ENCODE data around the gene SLC9A9. TPM values are rescaled to one million over a fixed set of nuclear protein-coding genes. Genes with fewer than 3 reads are reported as not detected.
A peak's percentile ranks its signal among the peaks of the same experiment; 100 is the strongest.

SLC9A9 gene
- total RNA-seq, 1 experiment from 2014 or later = 2.2 TPM

DNA sequence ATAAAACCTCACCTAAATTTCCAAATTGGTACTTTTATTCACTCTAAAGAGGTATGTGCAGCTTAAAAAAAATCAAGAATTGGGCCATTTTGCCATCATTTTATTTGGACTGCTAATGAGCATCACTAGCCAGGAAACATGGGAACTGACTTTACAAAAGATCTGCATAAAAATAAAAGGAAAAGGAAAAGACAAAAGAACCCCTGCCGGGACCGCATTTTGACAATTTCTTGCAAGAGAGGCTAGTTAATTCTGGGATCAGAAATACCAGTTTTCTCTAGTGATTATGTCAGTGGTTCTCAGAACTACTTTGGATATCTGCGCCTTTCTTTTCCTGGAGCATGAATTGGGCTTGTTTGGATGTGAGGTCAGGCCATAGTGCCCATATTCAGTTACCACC lies 439.5 kb downstream of the SLC9A9 start:
- Histone ChIP-seq H3K4me1 (ENCODE audit: low read length) (peaks cover 53% of the 10 kb centered on the region), H3K9me2 (replicated peaks; ENCODE audit: insufficient read depth, low read length) (no peaks in the 10 kb centered on the region), H4K20me1 (ENCODE audit: insufficient read depth, low read depth, low read length) (no peaks in the 10 kb centered on the region), H3K79me2 (ENCODE audit: low read length) (no peaks in the 10 kb centered on the region), H3K9me3 (ENCODE audit: low read length) (no peaks in the 10 kb centered on the region), H3K27ac (ENCODE audit: low read length) (no peak overlapping the region), H3K4me2 (ENCODE audit: low read depth, low read length, poor library complexity, severe bottlenecking) (no peak overlapping the region), H3K27me3 (ENCODE audit: low read length) (no peaks in the 10 kb centered on the region), H3K9ac (ENCODE audit: low read length) (no peak overlapping the region), H2AFZ (ENCODE audit: low read length) (no peak overlapping the region), H3K4me3 (ENCODE audit: low read length) (no peak overlapping the region), H3K36me3 (ENCODE audit: insufficient read depth, low read length) (no peaks in the 10 kb centered on the region)
- DNase-seq = no peak

DNA sequence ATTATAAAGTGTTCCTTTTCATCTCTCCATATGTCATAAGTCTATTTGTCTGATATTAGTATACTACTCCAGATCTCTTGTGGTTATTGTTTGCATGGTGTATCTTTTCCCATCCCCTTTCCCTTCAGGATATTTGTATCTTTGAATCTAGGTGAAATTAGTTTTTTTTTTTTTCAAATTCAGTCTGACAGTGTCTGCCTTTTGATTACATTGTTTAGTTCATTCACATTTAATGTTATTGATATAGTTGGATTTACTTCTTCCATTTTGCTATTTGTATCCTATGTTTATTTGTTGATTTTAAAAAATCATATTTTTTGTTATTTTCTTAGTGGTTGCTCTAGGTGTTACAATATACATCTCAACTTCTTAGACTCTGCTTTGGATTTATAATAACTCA lies 445.7 kb downstream of the SLC9A9 start:
- Histone ChIP-seq H3K4me2 (ENCODE audit: low read depth, low read length, poor library complexity, severe bottlenecking) (no peak overlapping the region), H2AFZ (ENCODE audit: low read length) (no peak overlapping the region), H3K9me2 (replicated peaks; ENCODE audit: insufficient read depth, low read length) (no peaks in the 10 kb centered on the region), H3K9ac (ENCODE audit: low read length) (no peak overlapping the region), H3K9me3 (ENCODE audit: low read length) (no peaks in the 10 kb centered on the region), H3K79me2 (ENCODE audit: low read length) (no peaks in the 10 kb centered on the region), H4K20me1 (ENCODE audit: insufficient read depth, low read depth, low read length) (no peaks in the 10 kb centered on the region), H3K4me3 (ENCODE audit: low read length) (no peak overlapping the region), H3K27me3 (ENCODE audit: low read length) (no peaks in the 10 kb centered on the region), H3K36me3 (ENCODE audit: insufficient read depth, low read length) (no peaks in the 10 kb centered on the region), H3K27ac (ENCODE audit: low read length) (no peak overlapping the region), H3K4me1 (ENCODE audit: low read length) (peaks cover 29% of the 10 kb centered on the region)
- DNase-seq = no peak

DNA sequence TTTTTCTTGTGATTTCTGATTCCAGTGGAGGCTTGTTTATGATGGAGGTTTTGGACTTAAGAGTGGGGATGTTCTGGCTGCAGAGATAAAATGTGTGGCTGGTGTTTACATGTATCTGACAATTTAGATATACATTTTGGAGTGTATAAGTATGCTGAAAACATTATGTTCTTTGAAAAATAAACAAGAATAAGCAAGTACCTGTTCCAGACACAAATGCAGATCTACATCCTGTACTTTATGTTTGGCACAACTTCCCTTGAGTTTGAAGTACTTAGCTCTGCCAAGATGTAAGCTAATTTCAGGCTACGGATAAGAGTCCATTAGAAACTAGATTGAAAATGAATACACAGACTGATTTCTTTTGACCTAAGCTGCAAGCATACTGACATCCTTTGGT lies 451.5 kb downstream of the SLC9A9 start:
- no peaks in the 10 kb centered on the region for H3K9me3 ChIP-seq (ENCODE audit: low read length)
- no peak overlapping the region for H3K4me3 ChIP-seq (ENCODE audit: low read length)
- no peak for DNase-seq
- H3K9ac ChIP-seq (ENCODE audit: low read length) = no peak overlapping the region
- peak overlapping the region; percentile 8; the same call in 1 of the 2 replicates for H2AFZ ChIP-seq (ENCODE audit: low read length)
- H3K36me3 ChIP-seq (ENCODE audit: insufficient read depth, low read length) = no peaks in the 10 kb centered on the region
- no peak overlapping the region for H3K27ac ChIP-seq (ENCODE audit: low read length)
- peaks cover 12% of the 10 kb centered on the region for H3K4me1 ChIP-seq (ENCODE audit: low read length)
- no peaks in the 10 kb centered on the region for H4K20me1 ChIP-seq (ENCODE audit: insufficient read depth, low read depth, low read length)
- no peaks in the 10 kb centered on the region for H3K79me2 ChIP-seq (ENCODE audit: low read length)
- H3K27me3 ChIP-seq (ENCODE audit: low read length) = no peaks in the 10 kb centered on the region
- no peaks in the 10 kb centered on the region for H3K9me2 ChIP-seq (replicated peaks; ENCODE audit: insufficient read depth, low read length)
- no peak overlapping the region for H3K4me2 ChIP-seq (ENCODE audit: low read depth, low read length, poor library complexity, severe bottlenecking)

DNA sequence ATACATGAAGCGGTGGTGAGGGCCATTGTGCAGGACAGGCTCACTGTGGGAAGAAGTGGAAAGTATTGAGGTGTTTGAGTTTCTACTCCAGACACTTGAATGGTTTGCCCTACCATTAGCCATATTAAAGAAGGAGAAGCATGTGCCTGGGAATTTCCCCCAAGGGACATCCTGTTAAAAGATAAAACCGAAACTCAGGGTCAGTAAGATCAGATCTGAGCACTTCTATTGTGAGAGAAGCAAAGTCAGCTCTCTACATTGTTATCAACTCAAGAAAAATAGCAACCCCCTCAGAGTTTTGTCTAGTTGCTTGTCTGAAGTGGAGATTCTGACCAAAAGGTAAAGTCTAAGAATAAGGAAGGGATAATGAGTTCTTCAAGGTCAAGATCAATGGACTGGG lies 458.9 kb downstream of the SLC9A9 start:
- Histone ChIP-seq H2AFZ (ENCODE audit: low read length) (no peak overlapping the region), H3K79me2 (ENCODE audit: low read length) (no peaks in the 10 kb centered on the region), H3K27me3 (ENCODE audit: low read length) (0 out of 2 replicates have a peak, but pooled peaks cover 3% of the 10 kb centered on the region), H3K27ac (ENCODE audit: low read length) (no peak overlapping the region), H3K9me3 (ENCODE audit: low read length) (peaks cover 5% of the 10 kb centered on the region), H3K4me1 (ENCODE audit: low read length) (peaks cover 37% of the 10 kb centered on the region), H3K4me2 (ENCODE audit: low read depth, low read length, poor library complexity, severe bottlenecking) (no peak overlapping the region), H3K9ac (ENCODE audit: low read length) (no peak overlapping the region), H4K20me1 (ENCODE audit: insufficient read depth, low read depth, low read length) (no peaks in the 10 kb centered on the region), H3K4me3 (ENCODE audit: low read length) (no peak overlapping the region), H3K36me3 (ENCODE audit: insufficient read depth, low read length) (peaks cover 5% of the 10 kb centered on the region; the same call in 1 of the 2 replicates), H3K9me2 (replicated peaks; ENCODE audit: insufficient read depth, low read length) (no peaks in the 10 kb centered on the region)
- DNase-seq = no peak

DNA sequence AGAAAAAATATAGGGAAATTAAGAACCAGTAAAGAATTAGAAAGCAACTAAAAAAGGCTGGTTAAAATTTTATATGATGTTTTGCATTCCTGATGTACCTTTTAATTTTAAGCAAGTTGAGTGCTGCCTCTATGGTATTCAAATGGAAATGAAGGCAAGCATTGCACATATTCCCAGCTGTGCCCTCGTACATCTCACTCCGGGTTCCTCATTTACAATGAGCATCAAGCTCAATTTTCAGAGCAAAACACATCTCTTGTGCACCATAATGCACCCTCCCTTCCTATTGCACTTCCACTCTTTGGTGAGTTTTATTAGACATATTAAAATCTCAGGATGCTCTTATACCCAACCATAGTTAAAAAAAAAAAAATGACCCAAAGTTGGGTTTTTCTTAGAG lies 460.8 kb downstream of the SLC9A9 start:
- H3K4me1 ChIP-seq (ENCODE audit: low read length) = peaks cover 57% of the 10 kb centered on the region
- H2AFZ ChIP-seq (ENCODE audit: low read length) = no peak overlapping the region
- peaks cover 5% of the 10 kb centered on the region for H3K9me3 ChIP-seq (ENCODE audit: low read length)
- H3K4me3 ChIP-seq (ENCODE audit: low read length) = no peak overlapping the region
- peaks cover 5% of the 10 kb centered on the region; the same call in 1 of the 2 replicates for H3K36me3 ChIP-seq (ENCODE audit: insufficient read depth, low read length)
- H3K79me2 ChIP-seq (ENCODE audit: low read length) = no peaks in the 10 kb centered on the region
- no peaks in the 10 kb centered on the region for H3K9me2 ChIP-seq (replicated peaks; ENCODE audit: insufficient read depth, low read length)
- no peak overlapping the region for H3K9ac ChIP-seq (ENCODE audit: low read length)
- H4K20me1 ChIP-seq (ENCODE audit: insufficient read depth, low read depth, low read length) = no peaks in the 10 kb centered on the region
- H3K27ac ChIP-seq (ENCODE audit: low read length) = no peak overlapping the region
- H3K27me3 ChIP-seq (ENCODE audit: low read length) = 0 out of 2 replicates have a peak, but pooled peaks cover 3% of the 10 kb centered on the region
- DNase-seq = peak; percentile 53
- peak overlapping the region; percentile 7 for H3K4me2 ChIP-seq (ENCODE audit: low read depth, low read length, poor library complexity, severe bottlenecking)

DNA sequence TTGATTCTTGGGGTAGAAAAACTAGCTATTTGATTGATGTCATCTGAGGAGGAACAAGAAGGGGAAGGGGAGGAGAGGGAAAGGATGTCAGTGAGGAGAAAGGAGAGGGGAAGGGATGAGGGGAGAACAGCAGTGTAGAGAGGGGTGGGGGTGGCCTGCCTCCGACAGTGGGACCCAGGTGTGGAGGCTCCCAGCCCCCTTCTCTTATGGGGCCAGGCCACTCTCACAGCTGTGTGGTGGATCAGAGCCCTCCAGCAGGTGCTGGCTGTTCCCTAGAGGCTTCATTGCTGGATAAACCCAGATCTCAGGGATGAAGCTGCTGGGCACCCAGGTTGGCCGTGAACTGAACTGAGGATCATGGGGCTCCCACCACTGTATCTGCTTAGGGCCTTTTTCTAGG lies 464.2 kb downstream of the SLC9A9 start:
- Histone ChIP-seq H3K36me3 (ENCODE audit: insufficient read depth, low read length) (no peaks in the 10 kb centered on the region; the same call in 1 of the 2 replicates), H3K4me2 (ENCODE audit: low read depth, low read length, poor library complexity, severe bottlenecking) (peak overlapping the region; percentile 59), H3K27ac (ENCODE audit: low read length) (peak overlapping the region; percentile 86), H3K4me1 (ENCODE audit: low read length) (peaks cover 72% of the 10 kb centered on the region), H3K9ac (ENCODE audit: low read length) (peak overlapping the region; percentile 44), H3K27me3 (ENCODE audit: low read length) (no peaks in the 10 kb centered on the region), H3K79me2 (ENCODE audit: low read length) (no peaks in the 10 kb centered on the region), H3K4me3 (ENCODE audit: low read length) (peak overlapping the region; percentile 10; the same call in 1 of the 2 replicates), H3K9me3 (ENCODE audit: low read length) (no peaks in the 10 kb centered on the region), H3K9me2 (replicated peaks; ENCODE audit: insufficient read depth, low read length) (no peaks in the 10 kb centered on the region), H4K20me1 (ENCODE audit: insufficient read depth, low read depth, low read length) (no peaks in the 10 kb centered on the region), H2AFZ (ENCODE audit: low read length) (peak overlapping the region; percentile 4; the same call in 1 of the 2 replicates)
- no peak for DNase-seq

DNA sequence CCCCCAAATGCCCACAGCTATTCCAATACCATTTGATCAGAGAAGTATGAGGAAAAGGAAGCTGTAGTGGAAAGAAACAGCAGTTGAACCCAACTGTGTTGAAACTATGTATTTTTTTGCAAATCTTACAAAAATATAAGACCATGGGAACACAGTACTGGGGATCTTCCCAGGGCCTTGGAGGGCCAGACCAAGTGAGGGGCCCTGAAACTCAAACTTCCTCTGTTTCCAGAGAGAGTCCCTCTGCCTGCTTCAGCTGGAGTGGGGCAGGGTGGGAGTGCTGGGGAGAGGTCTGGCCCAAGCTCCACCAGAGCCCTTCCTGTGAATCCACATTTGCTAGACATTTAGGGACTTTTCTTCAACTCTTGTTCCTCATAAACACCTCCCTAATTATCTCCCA lies 464.8 kb downstream of the SLC9A9 start:
- Histone ChIP-seq H3K27ac (ENCODE audit: low read length) (peak overlapping the region; percentile 86), H2AFZ (ENCODE audit: low read length) (peak overlapping the region; percentile 4; the same call in 1 of the 2 replicates), H3K4me1 (ENCODE audit: low read length) (peaks cover 77% of the 10 kb centered on the region)

DNA sequence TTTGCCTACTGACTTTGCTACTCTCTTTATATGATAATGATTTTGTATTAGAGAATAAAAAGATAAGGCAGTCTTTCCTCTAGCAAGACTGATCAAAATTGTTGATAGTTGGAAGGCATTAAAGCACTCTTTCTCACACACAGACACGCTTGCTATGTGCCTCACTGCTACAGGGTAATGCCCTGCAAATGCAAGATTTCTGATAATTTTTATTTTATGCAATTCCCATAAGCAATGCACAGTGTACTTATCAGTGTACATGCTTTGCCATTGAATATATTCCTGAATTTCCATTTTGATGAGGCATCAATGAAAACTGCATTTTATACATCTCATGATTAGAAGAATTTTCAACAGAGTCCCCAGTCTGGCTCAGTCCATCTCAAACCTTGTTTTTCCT lies 465.5 kb downstream of the SLC9A9 start:
- Histone ChIP-seq H3K27me3 (ENCODE audit: low read length) (no peaks in the 10 kb centered on the region), H3K27ac (ENCODE audit: low read length) (no peak overlapping the region), H4K20me1 (ENCODE audit: insufficient read depth, low read depth, low read length) (no peaks in the 10 kb centered on the region), H3K4me1 (ENCODE audit: low read length) (peaks cover 77% of the 10 kb centered on the region), H3K9me2 (replicated peaks; ENCODE audit: insufficient read depth, low read length) (no peaks in the 10 kb centered on the region), H3K4me3 (ENCODE audit: low read length) (no peak overlapping the region), H3K9me3 (ENCODE audit: low read length) (no peaks in the 10 kb centered on the region), H3K4me2 (ENCODE audit: low read depth, low read length, poor library complexity, severe bottlenecking) (no peak overlapping the region), H3K9ac (ENCODE audit: low read length) (no peak overlapping the region), H2AFZ (ENCODE audit: low read length) (no peak overlapping the region), H3K36me3 (ENCODE audit: insufficient read depth, low read length) (no peaks in the 10 kb centered on the region; the same call in 1 of the 2 replicates), H3K79me2 (ENCODE audit: low read length) (no peaks in the 10 kb centered on the region)
- no peak for DNase-seq

More for the DNA sequence above, 464.8 kb downstream of the SLC9A9 start:
- Histone ChIP-seq H3K9me3 (ENCODE audit: low read length) (no peaks in the 10 kb centered on the region), H3K9ac (ENCODE audit: low read length) (peak overlapping the region; percentile 44), H3K36me3 (ENCODE audit: insufficient read depth, low read length) (no peaks in the 10 kb centered on the region; the same call in 1 of the 2 replicates), H3K79me2 (ENCODE audit: low read length) (no peaks in the 10 kb centered on the region), H3K4me3 (ENCODE audit: low read length) (no peak overlapping the region), H4K20me1 (ENCODE audit: insufficient read depth, low read depth, low read length) (no peaks in the 10 kb centered on the region), H3K27me3 (ENCODE audit: low read length) (no peaks in the 10 kb centered on the region), H3K9me2 (replicated peaks; ENCODE audit: insufficient read depth, low read length) (no peaks in the 10 kb centered on the region), H3K4me2 (ENCODE audit: low read depth, low read length, poor library complexity, severe bottlenecking) (peak overlapping the region; percentile 59)
- no peak for DNase-seq
